LNCAP (cell line): ENCODE data around the gene FURIN.

ENCODE experiments used
- TF ChIP-seq, protein P1 (sequence below): fragments of 450-650 bp; IDR thresholded peaks from 2 replicates; pipeline ENCODE4 v1.5.1; 2017; ENCODE audit warnings: mild to moderate bottlenecking

Gene FURIN

GRCh38 chr15:90873998-90874605 is 5.7 kb downstream of the FURIN start:
- TF ChIP-seq, protein P1, sequence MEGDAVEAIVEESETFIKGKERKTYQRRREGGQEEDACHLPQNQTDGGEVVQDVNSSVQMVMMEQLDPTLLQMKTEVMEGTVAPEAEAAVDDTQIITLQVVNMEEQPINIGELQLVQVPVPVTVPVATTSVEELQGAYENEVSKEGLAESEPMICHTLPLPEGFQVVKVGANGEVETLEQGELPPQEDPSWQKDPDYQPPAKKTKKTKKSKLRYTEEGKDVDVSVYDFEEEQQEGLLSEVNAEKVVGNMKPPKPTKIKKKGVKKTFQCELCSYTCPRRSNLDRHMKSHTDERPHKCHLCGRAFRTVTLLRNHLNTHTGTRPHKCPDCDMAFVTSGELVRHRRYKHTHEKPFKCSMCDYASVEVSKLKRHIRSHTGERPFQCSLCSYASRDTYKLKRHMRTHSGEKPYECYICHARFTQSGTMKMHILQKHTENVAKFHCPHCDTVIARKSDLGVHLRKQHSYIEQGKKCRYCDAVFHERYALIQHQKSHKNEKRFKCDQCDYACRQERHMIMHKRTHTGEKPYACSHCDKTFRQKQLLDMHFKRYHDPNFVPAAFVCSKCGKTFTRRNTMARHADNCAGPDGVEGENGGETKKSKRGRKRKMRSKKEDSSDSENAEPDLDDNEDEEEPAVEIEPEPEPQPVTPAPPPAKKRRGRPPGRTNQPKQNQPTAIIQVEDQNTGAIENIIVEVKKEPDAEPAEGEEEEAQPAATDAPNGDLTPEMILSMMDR, result no peak

DNA sequence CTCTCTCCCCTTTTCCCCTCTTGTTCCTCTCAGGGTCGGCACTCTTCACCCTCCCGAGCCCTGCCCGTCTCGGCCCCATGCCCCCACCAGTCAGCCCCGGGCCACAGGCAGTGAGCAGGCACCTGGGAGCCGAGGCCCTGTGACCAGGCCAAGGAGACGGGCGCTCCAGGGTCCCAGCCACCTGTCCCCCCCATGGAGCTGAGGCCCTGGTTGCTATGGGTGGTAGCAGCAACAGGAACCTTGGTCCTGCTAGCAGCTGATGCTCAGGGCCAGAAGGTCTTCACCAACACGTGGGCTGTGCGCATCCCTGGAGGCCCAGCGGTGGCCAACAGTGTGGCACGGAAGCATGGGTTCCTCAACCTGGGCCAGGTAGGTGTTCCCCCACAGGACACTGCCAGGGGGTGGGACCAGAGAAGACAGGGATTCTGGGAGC is 7.2 kb downstream of the FURIN start:
- TF ChIP-seq, protein P1, result no peak

DNA sequence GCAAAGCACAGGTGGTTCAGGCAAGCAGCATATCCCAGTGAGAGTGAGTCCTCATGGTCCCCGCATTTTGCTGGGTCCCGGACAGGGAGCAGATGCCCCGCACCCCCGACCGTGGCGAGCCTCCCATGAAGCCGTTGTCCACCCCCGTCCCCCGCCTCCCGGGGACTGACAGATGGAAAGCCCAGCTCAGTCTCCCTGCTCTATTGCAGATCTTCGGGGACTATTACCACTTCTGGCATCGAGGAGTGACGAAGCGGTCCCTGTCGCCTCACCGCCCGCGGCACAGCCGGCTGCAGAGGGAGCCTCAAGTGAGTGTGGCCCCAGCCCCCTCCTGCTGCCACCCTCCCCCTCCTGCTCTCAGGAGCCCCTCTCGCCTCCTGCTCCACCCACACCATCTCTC is 7.7 kb downstream of the FURIN start:
- TF ChIP-seq, protein P1, result no peak

- TF ChIP-seq, protein P1, result no peak
Observed at GRCh38 chr15:90876512-90877170, 8.3 kb downstream of the FURIN start.

GRCh38 chr15:90877315-90877714 is 8.9 kb downstream of the FURIN start:
- TF ChIP-seq, protein P1, result no peak

DNA sequence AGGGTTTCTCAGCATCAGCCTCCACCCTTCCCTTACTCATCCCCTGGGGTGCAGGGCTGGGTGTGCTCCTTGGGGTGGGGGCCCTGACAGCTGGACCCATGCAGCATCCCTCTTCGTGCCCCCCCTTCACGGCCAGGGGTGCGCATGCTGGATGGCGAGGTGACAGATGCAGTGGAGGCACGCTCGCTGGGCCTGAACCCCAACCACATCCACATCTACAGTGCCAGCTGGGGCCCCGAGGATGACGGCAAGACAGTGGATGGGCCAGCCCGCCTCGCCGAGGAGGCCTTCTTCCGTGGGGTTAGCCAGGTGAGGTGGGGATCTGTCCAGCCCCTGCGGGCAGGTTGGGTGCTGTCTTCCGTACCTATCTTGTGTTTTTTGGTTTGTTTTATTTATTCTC is 9.6 kb downstream of the FURIN start:
- TF ChIP-seq, protein P1, result no peak

DNA sequence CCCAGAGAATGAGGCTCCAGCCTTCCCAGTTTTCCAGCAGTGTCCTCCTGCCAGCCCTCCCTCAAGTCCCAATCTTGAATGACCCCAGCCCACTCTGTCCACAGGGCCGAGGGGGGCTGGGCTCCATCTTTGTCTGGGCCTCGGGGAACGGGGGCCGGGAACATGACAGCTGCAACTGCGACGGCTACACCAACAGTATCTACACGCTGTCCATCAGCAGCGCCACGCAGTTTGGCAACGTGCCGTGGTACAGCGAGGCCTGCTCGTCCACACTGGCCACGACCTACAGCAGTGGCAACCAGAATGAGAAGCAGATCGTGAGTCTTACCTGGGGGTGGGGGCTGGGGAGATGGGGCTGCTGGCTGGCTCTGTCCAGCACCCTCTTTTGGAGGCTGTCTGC is 10.3 kb downstream of the FURIN start:
- TF ChIP-seq, protein P1, result no peak
